OCI-M1 (cell line): ENCODE measurements around the gene OPA3.

Experiments
- DNase-seq: peaks from one replicate; lab custom pipeline; 2025; lab: John Stamatoyannopoulos, UW

OPA3 gene

DNA sequence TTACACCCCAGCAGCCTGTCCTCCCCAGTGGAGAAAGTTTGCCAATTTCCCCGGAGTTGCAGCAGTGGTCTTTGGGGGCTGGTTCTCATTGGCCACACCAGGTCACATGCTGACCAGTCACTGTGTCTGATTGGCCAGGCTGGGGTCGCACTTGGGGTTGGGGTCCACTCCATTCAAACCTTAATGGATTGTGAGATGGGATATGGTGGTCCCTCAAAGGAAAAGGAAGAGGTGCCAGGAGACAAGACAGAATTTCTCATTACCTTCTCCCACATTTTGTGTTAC is 82.9 kb downstream of the OPA3 start:
- no peak for DNase-seq

- no peak for DNase-seq
These were observed 83.5 kb downstream of the OPA3 start for GRCh38 chr19:45500918-45501729.

DNA sequence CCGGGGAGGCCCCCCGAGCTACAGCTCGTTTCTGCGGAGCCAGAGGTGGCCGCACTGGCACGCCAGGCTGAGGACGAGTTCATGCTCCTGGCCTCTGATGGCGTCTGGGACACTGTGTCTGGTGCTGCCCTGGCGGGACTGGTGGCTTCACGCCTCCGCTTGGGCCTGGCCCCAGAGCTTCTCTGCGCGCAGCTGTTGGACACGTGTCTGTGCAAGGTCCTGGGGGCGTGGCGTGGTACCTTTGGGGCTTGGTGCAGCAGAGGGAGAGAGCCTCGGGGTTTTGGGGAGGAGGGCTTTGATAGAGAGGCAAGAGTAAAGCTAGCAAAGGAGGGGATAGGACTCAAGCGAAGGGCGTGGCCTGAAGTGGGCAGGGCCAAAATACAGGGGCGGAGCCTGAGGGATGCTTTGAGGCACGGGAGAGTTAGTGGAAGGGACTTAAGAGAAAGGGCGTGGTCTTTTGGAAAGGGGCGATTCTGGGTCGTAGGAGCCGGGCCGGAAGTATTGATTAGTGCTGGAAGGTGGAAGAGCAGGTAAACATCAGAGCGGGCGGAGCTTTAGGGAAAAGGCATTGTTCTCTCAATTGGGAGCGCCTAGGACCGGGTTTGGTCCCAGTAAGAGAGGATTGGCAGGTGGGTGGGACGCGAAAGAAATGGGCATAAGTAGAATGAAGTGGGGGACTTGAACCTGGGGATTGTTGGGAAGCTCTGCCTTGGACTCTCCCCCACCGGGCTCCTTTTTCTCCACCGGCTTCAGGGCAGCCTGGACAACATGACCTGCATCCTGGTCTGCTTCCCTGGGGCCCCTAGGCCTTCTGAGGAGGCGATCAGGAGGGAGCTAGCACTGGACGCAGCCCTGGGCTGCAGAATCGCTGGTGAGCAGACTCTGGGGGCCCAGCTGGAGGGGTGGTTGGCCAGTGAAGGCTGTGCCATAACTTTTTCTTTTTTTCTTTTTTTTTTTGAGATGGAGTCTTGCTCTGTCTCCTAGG is 85.1 kb downstream of the OPA3 start:
- peak; percentile 51 for DNase-seq

DNA sequence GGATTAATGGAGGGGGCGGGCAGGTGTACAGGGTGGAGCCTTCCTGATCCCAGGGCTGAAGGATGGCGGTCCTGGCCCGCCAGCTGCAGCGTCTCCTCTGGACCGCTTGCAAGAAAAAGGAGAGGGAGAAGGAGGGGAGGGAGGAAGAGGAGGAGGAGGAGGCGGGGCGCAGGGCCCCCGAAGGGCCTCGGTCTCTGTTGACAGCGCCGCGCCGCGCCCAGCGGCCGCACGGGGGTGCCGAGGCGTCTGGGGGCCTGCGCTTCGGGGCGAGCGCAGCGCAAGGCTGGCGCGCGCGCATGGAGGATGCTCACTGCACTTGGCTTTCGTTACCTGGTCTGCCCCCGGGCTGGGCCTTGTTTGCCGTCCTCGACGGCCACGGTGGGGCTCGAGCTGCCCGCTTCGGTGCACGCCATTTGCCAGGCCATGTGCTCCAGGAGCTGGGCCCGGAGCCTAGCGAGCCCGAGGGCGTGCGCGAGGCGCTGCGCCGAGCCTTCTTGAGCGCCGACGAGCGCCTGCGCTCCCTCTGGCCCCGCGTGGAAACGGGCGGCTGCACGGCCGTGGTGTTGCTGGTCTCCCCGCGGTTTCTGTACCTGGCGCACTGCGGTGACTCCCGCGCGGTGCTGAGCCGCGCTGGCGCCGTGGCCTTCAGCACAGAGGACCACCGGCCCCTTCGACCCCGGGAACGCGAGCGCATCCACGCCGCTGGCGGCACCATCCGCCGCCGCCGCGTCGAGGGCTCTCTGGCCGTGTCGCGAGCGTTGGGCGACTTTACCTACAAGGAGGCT is 86.0 kb downstream of the OPA3 start, which contains the start of gene PPM1N:
PPM1N (plus strand) TSS at position 33 of the 785 bp plus-strand sequence; CDS start at position 63, 30 bp downstream.
- no peak for DNase-seq

GRCh38 chr19:45497791-45498190 is 86.8 kb downstream of the OPA3 start:
- DNase-seq: no peak

GRCh38 chr19:45496349-45496953 is 88.2 kb downstream of the OPA3 start:
- peak; percentile 68 for DNase-seq

DNA sequence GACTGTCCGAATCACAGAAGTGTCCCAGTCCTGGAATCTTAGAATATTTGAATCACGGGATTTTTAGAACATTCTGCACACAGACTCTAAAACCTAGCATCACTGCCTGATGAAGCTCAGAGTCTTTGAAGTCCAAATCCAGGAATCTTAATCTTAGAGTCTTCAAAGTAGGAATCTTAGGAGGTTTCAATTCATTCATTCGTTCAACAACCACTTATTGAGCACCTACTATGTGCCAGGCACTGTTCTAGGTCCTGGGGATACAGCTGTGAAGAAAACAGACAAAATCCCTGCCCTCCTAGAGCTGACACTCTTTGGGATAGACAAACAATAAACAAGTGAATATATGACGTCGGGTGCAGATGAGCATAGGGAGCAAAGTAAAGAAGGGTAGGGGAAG is 89.4 kb downstream of the OPA3 start:
- no peak for DNase-seq

GRCh38 chr19:45494261-45494916 is 90.2 kb downstream of the OPA3 start:
- no peak for DNase-seq

- DNase-seq: peak; percentile 88
These were observed 91.8 kb downstream of the OPA3 start for GRCh38 chr19:45492627-45493470.

DNA sequence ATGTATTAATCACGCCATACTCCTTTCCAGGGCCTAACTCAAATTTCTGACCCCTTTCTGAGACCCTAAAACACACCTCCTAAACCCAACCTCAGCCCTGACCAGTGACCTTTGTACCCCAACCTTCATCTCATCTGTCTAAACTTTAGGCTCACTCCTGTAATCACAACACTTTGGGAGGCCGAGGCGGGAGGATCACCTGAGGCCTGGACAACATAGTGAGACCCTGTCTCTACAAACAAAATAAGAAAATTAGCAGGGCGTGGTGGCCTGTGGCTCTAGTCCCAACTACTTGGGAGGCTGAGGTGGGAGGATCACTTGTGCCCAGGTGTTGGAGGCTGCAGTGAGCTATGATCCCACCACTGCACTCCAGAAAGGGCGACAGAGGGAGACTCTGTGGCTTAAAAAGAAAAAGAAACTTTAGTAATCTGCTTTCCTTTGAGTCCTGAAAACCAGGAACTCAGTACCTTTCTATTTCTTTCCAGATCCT is 92.4 kb downstream of the OPA3 start:
- no peak for DNase-seq

GRCh38 chr19:45489216-45489855 is 95.3 kb downstream of the OPA3 start:
- no peak for DNase-seq

DNA sequence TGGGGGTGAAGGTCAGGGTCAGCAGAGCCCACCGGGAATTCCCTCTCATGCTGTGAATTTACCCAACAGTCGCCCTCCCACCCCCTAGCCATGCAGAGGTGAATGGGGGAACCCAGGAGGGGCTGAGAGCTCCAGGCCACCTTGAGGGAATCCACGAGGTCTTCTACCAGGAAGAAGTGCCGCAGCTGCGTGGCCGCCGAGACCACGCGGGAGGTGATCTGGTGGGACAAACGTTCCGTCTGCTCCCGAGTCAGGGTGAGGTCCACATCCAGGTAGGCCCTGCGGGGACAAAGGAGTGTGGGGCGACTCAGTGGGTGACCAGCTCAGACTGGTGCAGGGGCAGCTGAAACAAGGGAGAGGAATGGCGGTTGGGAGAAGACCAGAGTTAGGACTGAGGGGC is 95.9 kb downstream of the OPA3 start:
- DNase-seq: no peak

DNA sequence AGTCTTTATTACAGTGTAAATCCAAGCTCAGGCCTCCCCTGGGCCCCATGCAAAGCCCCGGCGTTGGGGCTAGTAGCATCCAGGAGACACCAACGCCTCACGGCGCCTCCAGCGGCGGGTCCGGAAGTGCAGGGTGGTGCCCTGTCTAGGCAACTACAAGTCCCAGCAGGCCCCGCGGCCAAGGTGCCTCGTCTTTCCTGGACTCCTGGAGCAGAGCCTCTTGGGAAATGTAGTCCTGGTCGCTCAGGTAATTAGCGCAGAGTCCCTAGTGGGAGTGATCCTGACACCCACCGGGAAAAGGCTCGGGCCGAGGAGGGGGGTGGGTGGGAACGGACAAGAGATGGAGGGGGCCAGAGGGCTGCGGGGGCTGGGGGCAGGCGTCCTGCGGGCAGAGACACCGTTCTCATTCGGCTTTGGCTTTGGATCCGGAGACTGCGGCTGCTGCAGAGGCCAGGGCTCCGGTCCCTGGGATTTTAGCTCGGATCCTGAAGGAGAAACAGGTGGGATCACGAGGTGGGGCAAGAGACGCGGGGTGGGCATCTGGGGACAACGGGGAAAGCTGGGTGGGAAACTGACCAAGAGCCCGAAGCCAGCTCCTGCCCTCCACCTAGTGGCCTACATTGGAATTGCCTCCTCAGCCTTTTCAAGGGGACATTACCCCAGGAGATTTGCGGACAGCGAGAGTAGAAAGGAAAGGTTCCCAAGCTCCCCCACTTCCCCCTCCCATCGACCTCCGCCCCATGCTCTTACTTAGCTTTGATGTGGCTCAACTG is 99.1 kb downstream of the OPA3 start:
- DNase-seq: peak; percentile 98

- DNase-seq: no peak
These were observed 100.2 kb downstream of the OPA3 start for GRCh38 chr19:45484273-45484945.

DNA sequence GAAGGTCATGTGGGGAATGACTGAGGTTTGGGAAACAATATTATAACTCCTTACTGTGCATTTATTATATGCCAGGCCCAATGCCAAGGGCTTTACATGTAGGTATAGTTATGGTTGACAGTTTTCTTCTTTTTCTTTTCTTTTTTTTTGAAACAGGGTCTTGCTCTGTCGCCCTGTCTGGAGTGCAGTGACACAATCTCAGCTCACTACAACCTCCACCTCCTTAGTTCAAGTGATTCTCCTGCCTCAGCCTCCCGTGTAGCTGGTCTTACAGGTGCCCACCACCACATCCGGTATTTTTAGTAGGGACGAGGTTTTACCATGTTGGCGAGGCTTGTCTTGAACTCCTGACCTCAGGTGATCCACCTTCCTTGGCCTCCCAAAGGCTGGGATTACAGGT is 101.6 kb downstream of the OPA3 start:
- no peak for DNase-seq

- DNase-seq: peak; percentile 98
These were observed 106.0 kb downstream of the OPA3 start for GRCh38 chr19:45478454-45479238.

- no peak for DNase-seq
These were observed 106.7 kb downstream of the OPA3 start for GRCh38 chr19:45477713-45478453.
